ENCODE measurements around the gene HPSE. TPM values are rescaled to one million over a fixed set of nuclear protein-coding genes. Genes with fewer than 3 reads are reported as not detected.
A peak's percentile ranks its signal among the peaks of the same experiment; 100 is the strongest.

HPSE gene
- total RNA-seq, 4 donors from 2014 or later, result 0.42 to 1.5 (median 0.88) TPM

DNA sequence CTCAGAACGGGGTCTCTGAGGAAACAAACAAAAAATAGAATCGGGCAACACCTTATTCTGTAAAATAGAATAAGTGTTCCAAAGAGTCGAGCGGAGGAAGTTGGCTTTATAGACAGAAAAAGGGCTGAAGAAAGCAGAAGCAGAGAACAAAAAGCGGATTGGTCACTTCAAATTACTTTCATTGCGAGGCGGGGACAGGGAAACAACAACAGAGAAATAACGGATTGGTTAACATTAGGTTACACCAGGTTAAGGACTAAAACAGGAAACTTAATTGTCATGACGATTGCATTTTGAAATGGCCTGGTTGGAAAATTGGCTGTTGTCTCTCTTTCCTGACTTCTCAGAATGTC is 49.6 kb downstream of the HPSE start:
- no peak for TF ChIP-seq POLR2AphosphoS5 (IDR thresholded peaks at IDR 0.05)
- TF ChIP-seq EP300 (IDR thresholded peaks at IDR 0.05), result no peak
- TF ChIP-seq, protein P1, sequence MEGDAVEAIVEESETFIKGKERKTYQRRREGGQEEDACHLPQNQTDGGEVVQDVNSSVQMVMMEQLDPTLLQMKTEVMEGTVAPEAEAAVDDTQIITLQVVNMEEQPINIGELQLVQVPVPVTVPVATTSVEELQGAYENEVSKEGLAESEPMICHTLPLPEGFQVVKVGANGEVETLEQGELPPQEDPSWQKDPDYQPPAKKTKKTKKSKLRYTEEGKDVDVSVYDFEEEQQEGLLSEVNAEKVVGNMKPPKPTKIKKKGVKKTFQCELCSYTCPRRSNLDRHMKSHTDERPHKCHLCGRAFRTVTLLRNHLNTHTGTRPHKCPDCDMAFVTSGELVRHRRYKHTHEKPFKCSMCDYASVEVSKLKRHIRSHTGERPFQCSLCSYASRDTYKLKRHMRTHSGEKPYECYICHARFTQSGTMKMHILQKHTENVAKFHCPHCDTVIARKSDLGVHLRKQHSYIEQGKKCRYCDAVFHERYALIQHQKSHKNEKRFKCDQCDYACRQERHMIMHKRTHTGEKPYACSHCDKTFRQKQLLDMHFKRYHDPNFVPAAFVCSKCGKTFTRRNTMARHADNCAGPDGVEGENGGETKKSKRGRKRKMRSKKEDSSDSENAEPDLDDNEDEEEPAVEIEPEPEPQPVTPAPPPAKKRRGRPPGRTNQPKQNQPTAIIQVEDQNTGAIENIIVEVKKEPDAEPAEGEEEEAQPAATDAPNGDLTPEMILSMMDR (IDR thresholded peaks at IDR 0.05), result no peak
- no peak for TF ChIP-seq POLR2A (IDR thresholded peaks at IDR 0.05; ENCODE audit: low read depth)
- Histone ChIP-seq H3K36me3 (no peaks in the 10 kb centered on the region), H3K9me3 (no peaks in the 10 kb centered on the region), H3K27ac (replicated peaks in 1 of 4) (peak overlapping the region; percentile 91 to 98 (median 96)), H3K4me1 (peaks cover 13 to 21% (median 15%) of the 10 kb centered on the region in 4 donors), H3K27me3 (no peaks in the 10 kb centered on the region), H3K4me3 (peak overlapping the region; percentile 78 to 89 (median 86))
- intact Hi-C loops (cut with DNase I), result loop anchor here (10.0 kb wide), 3 partner anchors 170 to 390 kb away; partner anchors contain the start of genes HELQ, LIN54, MRPS18C and SEC31A
- DNase-seq (ENCODE audit: extremely low spot score), result no peak
- 5% methylated on average over 9 of the region's 9 CpGs for WGBS

DNA sequence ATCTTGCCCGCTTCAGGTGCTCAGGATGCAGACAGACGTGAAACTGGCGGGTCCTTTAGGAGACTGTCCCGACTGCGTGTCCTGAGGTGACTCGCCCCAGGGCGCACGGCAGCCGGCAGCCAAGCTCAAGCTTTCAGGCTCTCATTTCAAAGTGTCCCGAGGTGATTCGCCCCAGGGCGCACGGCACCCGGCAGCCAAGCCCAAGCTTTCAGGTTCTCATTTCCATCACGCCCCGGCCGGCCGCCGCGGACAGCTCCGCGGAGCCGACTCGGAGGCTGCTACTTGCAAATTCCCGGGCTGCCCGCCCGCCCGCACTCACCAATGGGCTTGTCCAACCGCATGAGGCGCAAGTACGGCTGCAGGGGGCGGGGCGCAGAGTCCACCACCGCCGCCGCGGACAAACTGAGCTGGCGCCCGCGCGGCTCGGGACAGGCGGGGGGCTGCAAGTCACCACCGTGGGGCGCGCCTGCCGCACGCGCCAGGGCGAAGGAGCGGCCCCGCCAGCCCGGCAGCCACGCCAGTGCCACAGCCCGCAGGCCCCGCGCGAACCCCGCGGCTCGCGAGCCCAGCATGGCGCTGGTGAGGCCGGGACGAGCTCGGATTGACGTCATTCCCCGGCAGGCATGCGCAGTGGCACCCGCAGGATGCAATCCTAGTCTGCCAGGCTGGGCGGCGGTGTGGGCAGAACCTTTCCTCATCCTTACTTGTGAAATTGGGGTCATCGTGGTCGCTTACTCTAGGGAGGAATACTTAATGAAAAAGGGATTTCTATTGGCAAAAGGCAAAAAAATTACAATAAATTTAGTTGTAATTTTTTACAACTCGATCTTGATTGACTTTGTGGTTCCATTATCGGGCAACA is 50.2 kb downstream of the HPSE start, which contains the start of gene COQ2:
TSS of gene COQ2 (minus strand) at position 606 of the 862 bp plus-strand sequence. CDS start at position 572, 34 bp downstream.
- intact Hi-C loops (cut with DNase I), result loop anchor here (5.0 to 10.0 kb wide), 5 partner anchors 170 to 822 kb away; partner anchors contain the start of genes HELQ, LIN54, MRPS18C and SEC31A
- Histone ChIP-seq H3K4me1 (peaks cover 13 to 21% (median 15%) of the 10 kb centered on the region in 4 donors), H3K4me3 (peak within 1 kb of the TSS; percentile 78 to 89 (median 86)), H3K9me3 (no peaks in the 10 kb centered on the region), H3K27ac (replicated peaks in 1 of 4) (peak within 1 kb of the TSS; percentile 91 to 98 (median 96)), H3K36me3 (no peaks in the 10 kb centered on the region), H3K27me3 (no peaks in the 10 kb centered on the region)
- no peak for TF ChIP-seq EP300 (IDR thresholded peaks at IDR 0.05)
- peak; percentile 23 for TF ChIP-seq POLR2A (IDR thresholded peaks at IDR 0.05; ENCODE audit: low read depth)
- peak; percentile 94 for TF ChIP-seq POLR2AphosphoS5 (IDR thresholded peaks at IDR 0.05)
- TF ChIP-seq, protein P1 (IDR thresholded peaks at IDR 0.05), result peak; percentile 27 to 46 (median 44)
- WGBS, result under 1% methylated on average over 24 of the region's 76 CpGs
- DNase-seq (ENCODE audit: extremely low spot score), result peak; percentile 98

DNA sequence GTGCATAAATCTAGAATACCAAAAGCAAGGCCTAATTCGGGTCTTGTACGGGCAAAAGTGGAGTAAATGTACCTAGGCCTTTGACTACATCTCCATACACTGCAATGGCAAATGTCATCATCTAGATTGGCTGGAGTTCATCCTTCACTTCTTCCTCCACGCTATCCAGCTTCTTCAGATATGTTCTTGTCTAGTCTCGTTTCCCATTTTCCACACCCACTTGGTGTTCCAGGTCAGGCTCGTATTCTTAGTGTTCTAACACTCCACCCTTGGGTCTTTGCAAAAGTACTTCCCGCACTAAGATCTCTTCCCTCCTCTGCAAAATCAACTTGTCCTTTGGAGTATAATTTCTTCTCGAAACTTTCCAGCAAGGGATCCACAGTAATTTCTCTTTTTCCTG is 51.5 kb downstream of the HPSE start:
- intact Hi-C loops (cut with DNase I), result loop anchor here (5.0 to 10.0 kb wide), 5 partner anchors 172 to 821 kb away; partner anchors contain the start of genes HELQ, LIN54, MRPS18C and SEC31A
- no peak overlapping the region for H3K27ac ChIP-seq (replicated peaks in 1 of 4)
- no peaks in the 10 kb centered on the region for H3K27me3 ChIP-seq
- peaks cover 0 to 7% (median 3%) of the 10 kb centered on the region in 4 donors for H3K36me3 ChIP-seq
- H3K4me1 ChIP-seq, result peaks cover 13 to 21% (median 15%) of the 10 kb centered on the region in 4 donors
- DNase-seq (ENCODE audit: extremely low spot score), result no peak
- H3K4me3 ChIP-seq, result no peak overlapping the region
- no peaks in the 10 kb centered on the region for H3K9me3 ChIP-seq
- 88% methylated on average over 7 of the region's 7 CpGs for WGBS
- TF ChIP-seq, protein P1 (IDR thresholded peaks at IDR 0.05), result no peak
- no peak for TF ChIP-seq EP300 (IDR thresholded peaks at IDR 0.05)
- TF ChIP-seq POLR2AphosphoS5 (IDR thresholded peaks at IDR 0.05), result no peak
- no peak for TF ChIP-seq POLR2A (IDR thresholded peaks at IDR 0.05; ENCODE audit: low read depth)

- H3K27ac ChIP-seq (replicated peaks in 1 of 4), result no peak overlapping the region
- WGBS, result 28% methylated on average over 4 of the region's 4 CpGs
- no peak for TF ChIP-seq POLR2A (IDR thresholded peaks at IDR 0.05; ENCODE audit: low read depth)
- TF ChIP-seq, protein P1 (IDR thresholded peaks at IDR 0.05), result peak; percentile 61 to 74 (median 67)
- peaks cover 13 to 21% (median 15%) of the 10 kb centered on the region in 4 donors for H3K4me1 ChIP-seq
- H3K4me3 ChIP-seq, result no peak overlapping the region
- no peak for DNase-seq (ENCODE audit: extremely low spot score)
- intact Hi-C loops (cut with DNase I), result loop anchor here (5.0 to 10.0 kb wide), 5 partner anchors 173 to 820 kb away; partner anchors contain the start of genes HELQ, LIN54, MRPS18C and SEC31A
- H3K36me3 ChIP-seq, result peaks cover 0 to 9% (median 4%) of the 10 kb centered on the region in 4 donors
- H3K9me3 ChIP-seq, result no peaks in the 10 kb centered on the region
- H3K27me3 ChIP-seq, result no peaks in the 10 kb centered on the region
Measured at GRCh38 chr4:83282049-83282535, 52.6 kb downstream of the HPSE start.
